HG03175 (cell line): ENCODE data around the gene RSPH3.

Source experiments
- ATAC-seq: cut with Tn5 transposase; IDR thresholded peaks from one replicate; pipeline ENCODE4 v1.9.1; 2021; ENCODE audit warnings: mild to moderate bottlenecking, moderate library complexity; ENCODE audit not compliant: unreplicated experiment

The RSPH3 gene

GRCh38 chr6:158938220-158938619 lies 61.8 kb downstream of the RSPH3 start:
- no peak for ATAC-seq

DNA sequence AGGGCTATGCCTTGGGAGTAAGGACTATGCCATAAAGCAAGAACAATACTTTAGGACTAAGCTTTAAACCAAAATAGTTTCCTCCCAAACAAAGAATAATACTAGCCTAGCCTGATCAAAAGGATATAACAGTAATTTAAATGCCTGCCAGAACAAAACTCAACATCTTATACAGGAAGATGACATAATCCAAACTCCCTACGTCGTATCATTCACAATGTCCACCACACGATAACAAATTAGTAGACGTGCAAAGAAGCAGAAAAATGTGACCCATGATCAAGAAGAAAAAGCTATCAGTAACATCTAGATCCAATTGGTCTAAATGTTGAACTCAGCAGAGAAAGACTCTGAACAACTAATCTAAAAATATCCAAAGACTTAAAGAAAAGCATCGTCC lies 65.8 kb downstream of the RSPH3 start:
- no peak for ATAC-seq

DNA sequence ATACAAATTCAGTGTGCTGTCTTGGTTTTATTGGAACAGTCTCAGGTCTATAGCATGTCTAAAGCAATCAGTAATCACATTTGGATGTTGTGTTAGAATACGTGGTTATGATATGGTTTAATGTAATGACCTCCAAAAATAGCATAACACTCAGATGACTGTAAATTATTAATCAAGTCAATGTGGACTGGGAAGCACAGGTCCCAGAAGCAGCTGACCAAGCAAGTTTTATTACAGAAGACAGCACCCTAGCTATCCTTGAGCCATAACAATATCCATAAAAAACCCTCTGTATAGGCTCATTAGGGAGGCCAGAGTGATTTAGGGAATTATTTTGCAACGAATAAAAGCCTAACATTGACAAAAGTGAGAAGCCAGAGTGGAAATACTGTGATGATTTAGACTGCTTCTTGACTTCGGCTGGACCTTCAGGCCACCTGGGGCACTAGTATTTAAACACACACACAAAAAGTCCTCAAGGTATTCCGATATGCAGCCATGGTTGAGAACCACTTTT lies 66.9 kb downstream of the RSPH3 start:
- no peak for ATAC-seq

GRCh38 chr6:158928068-158928467 lies 71.9 kb downstream of the RSPH3 start:
- no peak for ATAC-seq

DNA sequence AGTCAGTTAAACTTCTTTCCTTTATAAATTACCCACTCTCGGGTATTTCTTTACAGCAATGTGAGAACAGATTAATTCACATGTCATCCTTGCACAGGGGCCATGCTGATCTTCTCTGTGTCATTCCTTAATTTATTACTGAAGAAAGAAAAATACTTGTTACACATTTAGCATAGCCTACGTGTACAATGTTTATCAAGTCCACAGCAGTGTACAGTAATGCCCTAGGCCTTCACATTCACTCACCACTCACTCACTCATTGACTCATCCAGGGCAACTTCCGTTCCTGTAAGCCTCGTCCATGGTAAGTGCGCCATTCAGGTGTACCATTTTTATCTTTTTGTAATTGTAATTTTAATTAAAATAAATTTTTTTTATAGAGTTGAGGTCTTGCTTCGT lies 73.6 kb downstream of the RSPH3 start:
- no peak for ATAC-seq

DNA sequence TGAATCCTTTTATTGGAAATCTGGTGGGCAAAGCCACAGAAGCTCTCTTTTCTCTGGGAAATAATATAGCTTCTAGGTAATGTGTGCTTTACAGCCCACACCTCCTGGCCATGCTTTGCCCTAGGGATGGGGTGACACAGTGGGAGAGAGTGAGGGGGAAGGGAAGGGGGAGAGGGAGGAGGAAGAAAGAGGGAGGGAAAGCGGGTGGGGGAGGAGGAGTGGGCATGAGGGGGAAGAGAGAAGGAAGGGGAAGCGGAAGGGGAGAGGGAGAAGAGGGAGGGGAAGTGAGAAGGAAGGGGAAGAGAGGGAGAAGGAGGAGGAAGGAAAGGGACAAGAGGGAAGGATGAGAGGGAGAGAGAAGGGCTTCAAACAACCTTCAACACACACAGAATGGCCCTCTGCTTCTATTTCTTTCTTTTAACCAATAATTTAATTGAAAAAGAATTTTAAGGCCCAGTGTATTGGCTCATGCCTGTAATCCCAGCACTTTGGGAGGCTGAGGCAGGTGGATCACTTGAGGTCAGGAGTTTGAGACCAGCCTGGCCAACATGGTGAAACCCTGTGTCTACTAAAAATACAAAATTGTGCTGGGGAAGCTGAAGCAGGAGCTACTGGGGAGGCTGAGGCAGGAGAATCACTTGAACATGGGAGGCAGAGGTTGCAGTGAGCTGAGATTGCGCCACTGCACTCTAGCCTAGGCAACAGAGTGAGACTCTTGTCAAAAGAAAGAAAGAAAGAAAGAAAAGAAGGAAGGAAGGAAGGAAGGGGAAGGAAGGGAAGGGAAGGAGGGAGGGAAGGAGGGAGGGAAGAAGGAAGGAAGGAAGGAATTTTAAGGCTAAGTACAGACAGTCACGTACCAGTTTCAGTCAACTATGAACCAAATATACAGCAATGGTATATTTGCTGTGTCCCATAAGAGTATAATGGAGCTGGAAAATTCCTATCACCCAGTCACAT lies 75.2 kb downstream of the RSPH3 start:
- no peak for ATAC-seq

DNA sequence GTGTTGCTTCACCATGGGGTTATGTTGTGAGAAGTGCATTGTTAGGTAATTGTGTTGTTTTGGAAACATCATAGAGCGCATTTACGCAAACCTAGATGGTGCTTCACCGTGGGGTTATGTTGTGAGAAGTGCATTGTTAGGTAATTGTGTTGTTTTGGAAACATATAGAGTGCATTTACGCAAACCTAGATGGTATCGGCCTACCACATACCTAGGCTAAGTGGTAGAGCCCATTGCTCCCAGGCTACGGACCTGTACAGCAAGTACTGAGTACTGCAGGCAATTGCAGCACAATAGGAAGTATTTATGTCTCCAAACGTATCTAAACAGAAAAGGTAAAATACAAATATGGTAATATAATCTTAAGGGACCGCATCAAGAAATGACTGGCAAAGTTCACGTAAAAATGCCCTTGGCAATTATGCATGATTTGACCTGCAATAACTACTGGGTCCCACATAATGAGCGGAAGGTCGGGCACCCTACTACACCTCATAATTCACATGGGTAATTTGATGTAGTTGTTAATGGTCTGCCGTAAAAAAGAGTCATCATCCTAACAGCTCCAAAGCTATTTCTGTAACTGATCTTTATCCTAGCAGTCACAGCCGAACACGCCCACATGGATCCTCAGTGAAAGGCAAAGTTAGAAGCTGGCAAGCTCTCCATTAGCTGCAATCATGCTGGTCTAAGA lies 76.0 kb downstream of the RSPH3 start:
- no peak for ATAC-seq
